Measurements from ENCODE around the gene PLCB1.

Gene PLCB1

DNA sequence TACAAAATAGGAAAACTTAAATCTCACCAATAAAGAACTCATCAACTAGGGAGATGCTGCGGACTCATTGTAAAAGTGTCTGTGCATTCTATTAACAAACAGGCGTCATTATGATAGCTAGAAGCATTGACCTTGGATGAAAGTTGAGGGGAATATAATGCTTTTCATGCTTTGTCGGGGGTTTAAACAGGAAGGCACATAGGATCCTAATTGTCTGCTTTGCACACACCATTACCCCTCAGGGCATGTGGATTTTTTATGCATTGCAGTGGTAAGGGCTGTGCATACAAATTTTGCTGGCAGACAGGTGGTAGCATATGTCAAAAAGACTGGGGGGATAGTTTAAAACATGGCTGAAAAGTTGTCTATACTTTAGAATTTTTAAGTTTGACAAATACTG is 488.9 kb downstream of the PLCB1 start:
- no peak for TF ChIP-seq FOXP2 (optimal IDR thresholded peaks at IDR 0.05; ENCODE audit: borderline replicate concordance, extremely low read depth, extremely low read length, insufficient read depth)
- no peak for TF ChIP-seq POLR2AphosphoS5 (IDR thresholded peaks at IDR 0.05; ENCODE audit: low read depth, low read length)
- no peak for TF ChIP-seq TAF1 (IDR thresholded peaks at IDR 0.05; ENCODE audit: borderline replicate concordance, insufficient read depth, low read length)
- no peak for TF ChIP-seq REST (IDR thresholded peaks at IDR 0.05; ENCODE audit: insufficient read depth in 1 of 2, low read depth in 2 of 2, low read length in 2 of 2)
- no peak for TF ChIP-seq SIN3A (IDR thresholded peaks at IDR 0.05; ENCODE audit: borderline replicate concordance, insufficient read depth, low read length)

DNA sequence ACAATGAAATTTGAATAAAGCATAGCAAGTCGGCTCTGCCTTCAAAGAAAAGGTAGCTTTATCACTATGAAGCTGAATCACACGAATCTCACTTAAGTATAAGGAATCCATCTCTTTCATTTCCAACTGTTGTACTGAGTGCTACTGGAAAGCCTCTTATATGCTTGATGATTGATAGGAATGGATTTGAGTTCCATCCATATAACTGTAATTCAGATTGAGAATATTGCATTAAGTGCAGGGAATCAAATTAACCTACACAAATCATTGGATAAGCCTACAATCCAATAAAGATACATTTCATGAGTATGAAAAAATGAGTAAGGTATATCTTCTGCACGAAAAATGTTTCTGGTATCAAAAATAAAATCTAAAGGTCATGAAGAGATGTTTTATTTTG is 492.0 kb downstream of the PLCB1 start:
- TF ChIP-seq SIN3A (IDR thresholded peaks at IDR 0.05; ENCODE audit: borderline replicate concordance, insufficient read depth, low read length): no peak
- no peak for TF ChIP-seq TAF1 (IDR thresholded peaks at IDR 0.05; ENCODE audit: borderline replicate concordance, insufficient read depth, low read length)
- no peak for TF ChIP-seq REST (IDR thresholded peaks at IDR 0.05; ENCODE audit: insufficient read depth in 1 of 2, low read depth in 2 of 2, low read length in 2 of 2)
- TF ChIP-seq FOXP2 (optimal IDR thresholded peaks at IDR 0.05; ENCODE audit: borderline replicate concordance, extremely low read depth, extremely low read length, insufficient read depth): no peak
- TF ChIP-seq POLR2AphosphoS5 (IDR thresholded peaks at IDR 0.05; ENCODE audit: low read depth, low read length): no peak

- TF ChIP-seq POLR2AphosphoS5 (IDR thresholded peaks at IDR 0.05; ENCODE audit: low read depth, low read length) (no peak), REST (IDR thresholded peaks at IDR 0.05; ENCODE audit: insufficient read depth in 1 of 2, low read depth in 2 of 2, low read length in 2 of 2) (no peak), TAF1 (IDR thresholded peaks at IDR 0.05; ENCODE audit: borderline replicate concordance, insufficient read depth, low read length) (no peak), FOXP2 (optimal IDR thresholded peaks at IDR 0.05; ENCODE audit: borderline replicate concordance, extremely low read depth, extremely low read length, insufficient read depth) (no peak), SIN3A (IDR thresholded peaks at IDR 0.05; ENCODE audit: borderline replicate concordance, insufficient read depth, low read length) (no peak)
Measured at GRCh38 chr20:8624616-8625015, 492.6 kb downstream of the PLCB1 start.

GRCh38 chr20:8627340-8628004 is 495.4 kb downstream of the PLCB1 start:
- TF ChIP-seq TAF1 (IDR thresholded peaks at IDR 0.05; ENCODE audit: borderline replicate concordance, insufficient read depth, low read length) (no peak), POLR2AphosphoS5 (IDR thresholded peaks at IDR 0.05; ENCODE audit: low read depth, low read length) (no peak), SIN3A (IDR thresholded peaks at IDR 0.05; ENCODE audit: borderline replicate concordance, insufficient read depth, low read length) (no peak), FOXP2 (optimal IDR thresholded peaks at IDR 0.05; ENCODE audit: borderline replicate concordance, extremely low read depth, extremely low read length, insufficient read depth) (no peak), REST (IDR thresholded peaks at IDR 0.05; ENCODE audit: insufficient read depth in 1 of 2, low read depth in 2 of 2, low read length in 2 of 2) (no peak)
